GM23338 (cell line): Measurements from ENCODE around the gene PRPH. TPM values are rescaled to one million over a fixed set of nuclear protein-coding genes. Genes with fewer than 3 reads are reported as not detected.

Source experiments
- ATAC-seq: fragments of 200-7000 bp; cut with Tn5 transposase; 3 replicates; pipeline ENCODE4 v1.9.1; 2020
- DNase-seq: peaks from one replicate; pipeline ENCODE4 v3.0.0-alpha.2; 2015; ENCODE audit warnings: low spot score
- H2AFZ ChIP-seq: fragments of 200-600 bp; sonication (generic); 2 replicates; pipeline ENCODE4 v1.8.0; 2016; ENCODE audit warnings: antibody characterized with exemption, mild to moderate bottlenecking, moderate library complexity
- H3F3A ChIP-seq: fragments of 200-600 bp; sonication (generic); replicated peaks from 2 replicates; pipeline ENCODE4 v1.8.0; 2017; ENCODE audit warnings: antibody characterized with exemption, mixed run types, low read depth
- H3K27ac ChIP-seq: fragments of 200-600 bp; sonication (generic); 2 replicates; pipeline ENCODE4 v1.6.1; 2016; ENCODE audit warnings: low read depth
- H3K27me3 ChIP-seq: fragments of 200-600 bp; sonication (generic); 2 replicates; pipeline ENCODE4 v1.8.0; 2016; ENCODE audit warnings: mild to moderate bottlenecking, mixed run types, moderate library complexity; ENCODE audit not compliant: insufficient read depth
- H3K36me3 ChIP-seq: fragments of 200-600 bp; sonication (generic); 2 replicates; pipeline ENCODE4 v1.8.0; 2016; ENCODE audit warnings: mild to moderate bottlenecking; ENCODE audit not compliant: insufficient read depth
- H3K4me1 ChIP-seq: fragments of 200-600 bp; sonication (generic); 2 replicates; pipeline ENCODE4 v1.8.0; 2016; ENCODE audit warnings: mild to moderate bottlenecking, moderate library complexity; ENCODE audit not compliant: insufficient read depth
- H3K4me2 ChIP-seq: fragments of 200-600 bp; sonication (generic); 2 replicates; pipeline ENCODE4 v1.7.1; 2017; ENCODE audit warnings: mixed run types
- H3K4me3 ChIP-seq: fragments of 200-600 bp; sonication (generic); 2 replicates; pipeline ENCODE4 v1.6.1; 2016; ENCODE audit warnings: mixed run types
- H3K79me2 ChIP-seq: fragments of 200-600 bp; sonication (generic); replicated peaks from 2 replicates; pipeline ENCODE4 v1.8.0; 2017; ENCODE audit warnings: mild to moderate bottlenecking; ENCODE audit not compliant: insufficient read depth
- H3K9me2 ChIP-seq: fragments of 200-600 bp; sonication (generic); 2 replicates; pipeline ENCODE4 v1.8.0; 2017; ENCODE audit not compliant: insufficient read depth
- H4K20me1 ChIP-seq: fragments of 200-600 bp; sonication (generic); replicated peaks from 2 replicates; pipeline ENCODE4 v1.8.0; 2017; ENCODE audit warnings: mild to moderate bottlenecking; ENCODE audit not compliant: insufficient read depth
- H3K27ac Mint-ChIP-seq: 2 replicates; pipeline ENCODE4 v1.8.0; 2020; ENCODE audit warnings: inconsistent platforms, mild to moderate bottlenecking, moderate library complexity, mixed read lengths
- H3K27me3 Mint-ChIP-seq: 3 replicates; pipeline ENCODE4 v1.8.0; 2022; ENCODE audit warnings: low read depth, mild to moderate bottlenecking, moderate library complexity, mixed read lengths, inconsistent platforms; ENCODE audit not compliant: insufficient read depth, poor library complexity
- H3K36me3 Mint-ChIP-seq: 3 replicates; pipeline ENCODE4 v1.8.0; 2021; ENCODE audit warnings: low read depth, mild to moderate bottlenecking, inconsistent platforms, moderate library complexity, mixed read lengths
- H3K4me1 Mint-ChIP-seq: 3 replicates; pipeline ENCODE4 v1.8.0; 2020; ENCODE audit warnings: mild to moderate bottlenecking, inconsistent platforms, mixed read lengths
- H3K4me3 Mint-ChIP-seq: 3 replicates; pipeline ENCODE4 v1.8.0; 2021; ENCODE audit warnings: moderate library complexity, mild to moderate bottlenecking, inconsistent platforms, mixed read lengths
- H3K9me3 Mint-ChIP-seq: 3 replicates; pipeline ENCODE4 v1.8.0; 2020; ENCODE audit warnings: moderate library complexity, mild to moderate bottlenecking, inconsistent platforms, mixed read lengths
- CREB1 ChIP-seq: fragments of 250-450 bp; sonication (Bioruptor Pico); IDR thresholded peaks from 2 replicates; pipeline ENCODE4 v1.5.0; 2020; ENCODE audit warnings: low read depth, mild to moderate bottlenecking, moderate library complexity
- CTCF ChIP-seq, 2 experiments: fragments of 200-600 bp in 1 of 2; sonication (generic) in 1 of 2; conservative IDR thresholded peaks; 2 replicates each; pipeline versions ENCODE4 v1.5.1 to v1.6.1; 2016 to 2017; ENCODE audit warnings: antibody characterized with exemption in 2 of 2, low read depth in 2 of 2, mild to moderate bottlenecking in 2 of 2, moderate library complexity in 1 of 2
- EZH2 ChIP-seq: fragments of 200-600 bp; sonication (generic); IDR thresholded peaks from one replicate; pipeline ENCODE4 v1.8.0; 2017; ENCODE audit warnings: antibody characterized with exemption, mild to moderate bottlenecking, low read depth; ENCODE audit not compliant: unreplicated experiment
- EZH2phosphoT487 ChIP-seq: fragments of 200-600 bp; sonication (generic); IDR thresholded peaks from one replicate; pipeline ENCODE4 v1.8.1; 2018; ENCODE audit warnings: antibody characterized with exemption; ENCODE audit not compliant: unreplicated experiment
- NANOG ChIP-seq: IDR thresholded peaks from 2 replicates; pipeline ENCODE4 v1.6.1; 2016; ENCODE audit warnings: antibody characterized with exemption, borderline replicate concordance
- REST ChIP-seq: IDR thresholded peaks from one replicate; pipeline ENCODE4 v1.6.1; 2018; ENCODE audit warnings: antibody characterized with exemption; ENCODE audit not compliant: unreplicated experiment
- STAT1 ChIP-seq: IDR thresholded peaks from one replicate; pipeline ENCODE4 v1.6.1; 2016; ENCODE audit warnings: antibody characterized with exemption; ENCODE audit not compliant: unreplicated experiment
- ZNF114 ChIP-seq: fragments of 250-450 bp; sonication (Bioruptor Pico); IDR thresholded peaks from 2 replicates; pipeline ENCODE4 v1.5.0; 2020; ENCODE audit warnings: mild to moderate bottlenecking, moderate library complexity
- ZNF331 ChIP-seq: fragments of 250-450 bp; sonication (Bioruptor Pico); IDR thresholded peaks from 2 replicates; pipeline ENCODE4 v1.5.0; 2020; ENCODE audit warnings: low read depth, mild to moderate bottlenecking, moderate library complexity
- ZNF462 ChIP-seq: fragments of 250-450 bp; sonication (Bioruptor Pico); IDR thresholded peaks from 2 replicates; pipeline ENCODE4 v1.5.0; 2020; ENCODE audit warnings: mild to moderate bottlenecking, moderate library complexity
- polyA plus RNA-seq: library from polyadenylated mRNA; unstranded; fragments of >200 nt; fragmentation: Nextera tagmentation; extraction: Ambion mirVana; gene quantifications from 2 replicates; pipeline ENCODE4 v1.2.1, GENCODE V29; 2016
- total RNA-seq: library from RNA; depleted of rRNA; stranded (reverse); fragments of >200 nt; shearing (Covaris generic); gene quantifications from 2 replicates; pipeline ENCODE4 v1.2.3, GENCODE V29; 2014

The PRPH gene
- total and polyA plus RNA-seq, 2 experiments from 2014 or later: 0.24 to 0.36 TPM

GRCh38 chr12:49251357-49251756, 43.6 kb upstream of the PRPH start:
- Histone ChIP-seq H3K9me2 (0 out of 2 replicates have a peak, but pooled peaks cover 6% of the 10 kb centered on the region), H3F3A (no peaks in the 10 kb centered on the region), H3K27ac (no peak overlapping the region), H3K36me3 (no peaks in the 10 kb centered on the region), H4K20me1 (no peaks in the 10 kb centered on the region), H3K4me2 (no peak overlapping the region), H3K79me2 (no peaks in the 10 kb centered on the region), H3K4me1 (no peaks in the 10 kb centered on the region), H3K27me3 (no peaks in the 10 kb centered on the region), H2AFZ (no peak overlapping the region), H3K4me3 (no peak overlapping the region)
- Mint-ChIP-seq H3K27me3 (peaks cover 2% of the 10 kb centered on the region), H3K4me3 (no peak overlapping the region), H3K9me3 (no peaks in the 10 kb centered on the region), H3K27ac (no peak overlapping the region), H3K36me3 (no peaks in the 10 kb centered on the region), H3K4me1 (no peaks in the 10 kb centered on the region)
- DNase-seq (no peak), ATAC-seq (no peak)
- TF ChIP-seq ZNF331 (CRISPR knock-in tag) (no peak), CREB1 (CRISPR knock-in tag) (no peak), EZH2 (no peak), EZH2phosphoT487 (no peak), ZNF114 (CRISPR knock-in tag) (no peak)

- H3K27me3 ChIP-seq: no peaks in the 10 kb centered on the region
- H4K20me1 ChIP-seq: no peaks in the 10 kb centered on the region
- no peak overlapping the region for H2AFZ ChIP-seq
- H3K79me2 ChIP-seq: no peaks in the 10 kb centered on the region
- ATAC-seq (no peak), DNase-seq (no peak)
- Mint-ChIP-seq H3K27ac (no peak overlapping the region), H3K27me3 (peaks cover 2% of the 10 kb centered on the region), H3K9me3 (no peaks in the 10 kb centered on the region), H3K4me3 (no peak overlapping the region), H3K4me1 (no peaks in the 10 kb centered on the region), H3K36me3 (no peaks in the 10 kb centered on the region)
- no peaks in the 10 kb centered on the region for H3K4me1 ChIP-seq
- H3K27ac ChIP-seq: no peak overlapping the region
- H3K36me3 ChIP-seq: no peaks in the 10 kb centered on the region
- no peak overlapping the region for H3K4me3 ChIP-seq
- no peak overlapping the region for H3K4me2 ChIP-seq
- no peaks in the 10 kb centered on the region for H3F3A ChIP-seq
- 0 out of 2 replicates have a peak, but pooled peaks cover 6% of the 10 kb centered on the region for H3K9me2 ChIP-seq
- TF ChIP-seq CREB1 (CRISPR knock-in tag): no peak
- TF ChIP-seq ZNF462 (CRISPR knock-in tag): no peak
- no peak for TF ChIP-seq CTCF (conservative IDR thresholded peaks at IDR 0.05; ENCODE audit: low read depth in 2 of 2)
- no peak for TF ChIP-seq NANOG
- TF ChIP-seq EZH2: no peak
- no peak for TF ChIP-seq REST
- TF ChIP-seq EZH2phosphoT487: no peak
- no peak for TF ChIP-seq STAT1
Measured at GRCh38 chr12:49253033-49253623, 41.8 kb upstream of the PRPH start.
